Measurements from ENCODE around the gene PLEKHO2. TPM values are rescaled to one million over a fixed set of nuclear protein-coding genes. Genes with fewer than 3 reads are reported as not detected.

The PLEKHO2 gene
- total and polyA plus RNA-seq, 2 of the 8 experiments (the other 6 are each of a cell fraction or from before 2014, with no cell fraction given), result 16.9 to 20.1 TPM

GRCh38 chr15:64859226-64859625 lies 17.5 kb downstream of the PLEKHO2 start (continued):
- TF ChIP-seq KDM1A (IDR thresholded peaks at IDR 0.05; ENCODE audit: borderline replicate concordance, low read length) (no peak), NANOG (IDR thresholded peaks at IDR 0.05; ENCODE audit: insufficient read depth, low read depth, low read length, poor library complexity, severe bottlenecking) (no peak), JUN (IDR thresholded peaks at IDR 0.05; ENCODE audit: low read depth, low read length) (no peak), SIRT6 (IDR thresholded peaks at IDR 0.05; ENCODE audit: low read length) (no peak), HDAC6 (IDR thresholded peaks at IDR 0.05; ENCODE audit: low read depth, low read length) (no peak)

Data from H1 (cell line).